Rectal smooth muscle tissue (tissue), 1 donor: ENCODE measurements around the gene GRB10.
A peak's percentile ranks its signal among the peaks of the same experiment; 100 is the strongest.
"Not testable (repeated sequence)": the region's sequence is repeated elsewhere in the genome, so short reads cannot be mapped to it uniquely, and the experiment has no call there.

Experiments
- H3K27ac ChIP-seq: one replicate; pipeline ENCODE4 v1.7.0; 2013; ENCODE audit warnings: low read depth, low read length, inconsistent platforms
- H3K27me3 ChIP-seq: one replicate; pipeline ENCODE4 v1.7.0; 2013; ENCODE audit warnings: low read length; ENCODE audit not compliant: control insufficient read depth, insufficient read depth
- H3K36me3 ChIP-seq: one replicate; pipeline ENCODE4 v1.7.0; 2013; ENCODE audit warnings: low read length; ENCODE audit not compliant: control insufficient read depth, insufficient read depth
- H3K4me1 ChIP-seq: one replicate; pipeline ENCODE4 v1.7.0; 2013; ENCODE audit warnings: low read length; ENCODE audit not compliant: control insufficient read depth, insufficient read depth
- H3K4me3 ChIP-seq: one replicate; pipeline ENCODE4 v1.7.0; 2013; ENCODE audit warnings: low read length
- H3K9ac ChIP-seq: one replicate; pipeline ENCODE4 v1.7.0; 2013; ENCODE audit warnings: low read length

Gene GRB10

DNA sequence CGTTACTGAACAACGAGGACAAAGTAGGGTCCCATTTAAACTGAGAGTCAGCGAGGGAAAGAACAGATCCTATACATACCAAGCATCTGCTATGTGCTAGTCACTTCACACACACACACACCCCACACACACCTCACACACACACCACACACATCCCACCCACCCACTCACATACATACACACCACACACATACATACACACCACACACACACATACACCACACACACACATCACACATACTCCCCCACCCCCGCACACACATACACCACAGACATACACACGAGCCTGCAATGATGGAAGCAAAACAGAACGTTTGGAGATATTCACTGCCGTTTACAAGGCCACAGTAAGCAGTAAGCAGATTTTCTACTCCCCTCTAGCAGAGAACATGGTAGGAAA, 607 bp upstream of the GRB10 start:
- Histone ChIP-seq H3K4me1 (peaks cover 3% of the 10 kb centered on the region), H3K27ac (no peak overlapping the region), H3K27me3 (no peaks in the 10 kb centered on the region), H3K9ac (no peak overlapping the region), H3K4me3 (peak overlapping the region; percentile 47), H3K36me3 (no peaks in the 10 kb centered on the region)

DNA sequence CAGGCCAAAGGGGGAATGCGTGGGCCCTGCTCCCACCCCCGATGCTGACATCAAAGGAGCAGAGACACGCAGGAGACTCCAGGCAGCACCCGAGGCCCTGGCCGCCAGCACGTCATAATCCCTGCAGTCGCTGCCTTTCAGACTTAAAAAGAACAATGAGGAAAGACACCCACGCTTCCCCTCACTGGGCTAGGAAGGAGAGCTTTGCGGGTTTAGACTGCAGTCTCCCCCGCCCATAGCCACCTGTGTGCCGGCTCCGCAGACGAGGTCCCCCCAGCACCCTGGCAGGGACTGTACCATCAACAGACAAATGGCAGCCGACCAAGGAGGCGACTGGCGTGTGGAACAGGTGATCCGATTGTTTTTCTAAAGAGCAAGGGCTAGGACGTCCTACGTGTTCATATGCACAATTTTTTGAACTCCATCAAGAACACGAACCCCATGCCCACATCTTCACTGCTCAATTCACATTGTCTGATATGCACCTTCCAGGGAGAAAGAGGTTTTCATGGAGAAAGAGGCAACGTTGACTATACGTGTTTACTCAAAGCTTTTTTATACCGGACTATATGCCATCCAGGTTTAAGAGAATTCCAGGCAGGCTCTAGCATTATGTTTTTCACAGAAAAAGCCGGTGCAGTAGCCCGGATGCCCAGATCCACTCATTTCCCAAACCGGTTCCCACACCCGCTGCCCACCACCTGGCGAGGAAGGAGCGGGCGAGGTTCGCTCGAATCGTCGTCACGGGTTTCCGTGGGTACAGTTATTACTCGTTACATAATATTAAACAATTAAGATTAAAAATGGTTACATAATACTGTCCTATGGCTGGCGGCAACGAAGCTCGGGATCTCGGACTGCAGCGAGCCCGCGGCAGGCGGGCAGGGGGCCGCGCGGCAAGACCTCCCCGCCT, 1.1 kb downstream of the GRB10 start:
- Histone ChIP-seq H3K4me1 (peaks cover 3% of the 10 kb centered on the region), H3K36me3 (no peaks in the 10 kb centered on the region), H3K4me3 (no peak overlapping the region), H3K27ac (no peak overlapping the region), H3K27me3 (no peaks in the 10 kb centered on the region), H3K9ac (no peak overlapping the region)

DNA sequence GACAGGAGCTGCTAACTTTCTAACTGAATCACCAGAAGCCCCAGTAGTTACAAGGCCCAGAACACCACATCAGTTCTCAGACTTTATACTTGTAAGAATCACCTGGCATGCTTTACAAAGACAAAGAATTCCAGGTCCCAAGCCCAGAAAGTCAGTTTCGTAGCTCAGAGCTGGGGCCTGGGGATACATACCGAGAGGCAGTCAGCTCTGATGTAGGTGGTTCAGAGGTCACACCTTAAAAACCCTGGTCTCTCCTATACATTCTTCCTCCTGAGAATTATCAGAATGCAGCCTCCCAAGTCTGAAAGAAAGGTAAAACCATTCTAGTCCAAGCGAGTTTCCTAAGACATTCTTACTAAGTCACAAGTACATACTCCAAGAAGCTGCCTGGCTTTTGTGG, 2.3 kb downstream of the GRB10 start:
- peaks cover 3% of the 10 kb centered on the region for H3K4me1 ChIP-seq
- no peak overlapping the region for H3K4me3 ChIP-seq
- no peak overlapping the region for H3K9ac ChIP-seq
- no peak overlapping the region for H3K27ac ChIP-seq
- H3K27me3 ChIP-seq, result no peaks in the 10 kb centered on the region
- no peaks in the 10 kb centered on the region for H3K36me3 ChIP-seq

DNA sequence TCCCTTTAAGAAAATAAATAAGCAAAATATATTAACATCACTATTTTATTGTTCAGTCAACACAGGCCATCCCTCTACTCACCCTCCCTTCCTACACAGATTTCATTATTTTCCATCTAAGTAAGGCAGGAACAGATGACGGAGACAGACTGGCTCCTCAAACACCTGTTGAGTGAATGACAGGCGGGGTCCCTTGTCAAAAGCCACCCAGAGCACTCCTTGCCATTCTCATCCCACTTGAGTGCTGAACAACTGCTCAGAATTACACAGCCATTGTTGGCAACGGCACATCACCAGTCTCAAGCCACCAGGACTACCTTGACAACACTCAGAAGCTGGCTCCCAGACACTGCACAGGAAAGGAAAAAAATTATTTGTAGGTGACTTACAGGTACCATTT, 3.3 kb downstream of the GRB10 start:
- H3K27ac ChIP-seq, result no peak overlapping the region
- H3K36me3 ChIP-seq, result no peaks in the 10 kb centered on the region
- H3K4me3 ChIP-seq, result no peak overlapping the region
- H3K9ac ChIP-seq, result no peak overlapping the region
- peaks cover 3% of the 10 kb centered on the region for H3K4me1 ChIP-seq
- no peaks in the 10 kb centered on the region for H3K27me3 ChIP-seq

DNA sequence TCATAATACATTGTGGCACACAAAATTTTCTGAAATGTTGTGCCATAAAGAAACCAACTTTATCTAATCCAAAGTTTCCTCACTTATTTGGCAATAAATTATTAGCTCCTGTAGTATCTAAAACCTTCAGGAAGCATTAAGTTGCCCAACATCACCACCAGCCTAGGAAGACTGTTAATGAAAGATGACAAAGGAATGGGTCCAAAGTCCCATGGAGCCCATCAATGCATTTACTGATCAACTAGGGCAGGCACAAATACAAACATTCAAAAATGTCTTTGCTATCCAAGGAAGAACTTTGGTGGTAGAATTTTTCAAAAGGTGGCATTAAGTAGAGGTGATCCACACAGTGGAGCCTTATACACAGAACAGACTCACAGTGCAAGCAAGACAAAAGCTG, 4.5 kb downstream of the GRB10 start:
- no peaks in the 10 kb centered on the region for H3K4me1 ChIP-seq
- no peak overlapping the region for H3K27ac ChIP-seq
- H3K27me3 ChIP-seq, result no peaks in the 10 kb centered on the region
- H3K36me3 ChIP-seq, result no peaks in the 10 kb centered on the region
- H3K4me3 ChIP-seq, result no peak overlapping the region
- no peak overlapping the region for H3K9ac ChIP-seq

DNA sequence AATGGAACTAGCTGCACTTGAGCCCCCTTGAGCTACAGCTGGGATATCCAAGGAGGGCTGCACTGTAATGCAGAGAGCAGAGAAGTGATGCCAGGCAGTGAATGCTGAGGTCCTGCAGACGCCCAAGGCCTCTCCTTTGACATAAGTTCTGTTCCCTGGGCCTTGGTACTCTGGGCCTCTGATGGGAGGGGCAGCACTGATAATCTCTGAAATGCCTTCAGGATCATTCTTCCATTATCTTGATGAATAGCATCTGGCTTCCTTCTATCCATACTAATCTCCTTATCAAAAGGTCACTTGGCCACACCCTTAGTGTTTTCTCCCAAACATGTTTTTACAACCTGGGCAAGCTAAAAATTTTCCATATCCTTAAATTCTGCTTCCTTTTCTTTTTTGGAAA, 6.9 kb downstream of the GRB10 start:
- H3K9ac ChIP-seq, result no peak overlapping the region

DNA sequence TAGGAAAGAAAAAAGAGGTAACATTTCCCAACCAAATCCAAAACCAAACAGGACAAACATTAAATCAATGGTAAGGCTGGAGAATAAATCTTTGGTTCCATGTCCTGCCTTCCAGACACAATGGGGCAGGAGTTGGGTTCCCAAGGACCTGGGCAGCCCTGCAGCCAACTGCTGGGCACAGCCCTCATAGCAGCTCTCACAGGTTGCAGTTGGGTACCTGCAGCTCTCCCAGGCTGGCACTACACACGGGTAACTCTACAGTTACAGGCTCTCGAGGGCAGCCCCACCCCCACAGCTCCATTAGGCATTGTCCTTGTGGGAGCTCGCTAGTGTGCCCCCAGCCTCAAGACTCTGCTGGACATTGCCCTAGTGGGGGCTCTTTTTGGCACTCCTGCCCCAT, 7.5 kb downstream of the GRB10 start:
- H3K27ac ChIP-seq, result no peak overlapping the region
- no peaks in the 10 kb centered on the region for H3K36me3 ChIP-seq
- no peaks in the 10 kb centered on the region for H3K4me1 ChIP-seq
- H3K9ac ChIP-seq, result no peak overlapping the region
- no peaks in the 10 kb centered on the region for H3K27me3 ChIP-seq
- no peak overlapping the region for H3K4me3 ChIP-seq

More for the DNA sequence above, 6.9 kb downstream of the GRB10 start:
- Histone ChIP-seq H3K4me1 (no peaks in the 10 kb centered on the region), H3K4me3 (no peak overlapping the region), H3K36me3 (no peaks in the 10 kb centered on the region), H3K27me3 (no peaks in the 10 kb centered on the region), H3K27ac (no peak overlapping the region)

DNA sequence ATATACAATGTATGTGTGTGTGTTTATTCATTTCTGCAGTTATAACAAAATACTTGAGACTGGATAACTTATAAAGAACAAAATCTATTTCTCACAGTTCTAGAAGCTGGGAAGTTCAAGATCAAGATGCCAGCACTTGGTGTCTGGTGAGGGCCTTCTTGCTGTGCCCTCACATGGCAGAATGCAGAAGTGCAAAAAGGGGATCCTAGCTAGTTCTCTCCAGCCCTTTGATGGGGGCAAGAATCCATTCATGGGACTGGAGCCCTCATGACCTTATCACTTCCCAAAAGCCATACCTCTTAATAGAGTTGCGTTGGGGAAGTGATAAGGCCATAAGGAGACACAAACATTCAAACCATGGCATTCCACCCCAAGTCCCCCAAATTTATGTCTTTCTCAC, 8.4 kb downstream of the GRB10 start:
- Histone ChIP-seq H3K4me3 (no peak overlapping the region), H3K27ac (no peak overlapping the region), H3K27me3 (no peaks in the 10 kb centered on the region), H3K9ac (no peak overlapping the region), H3K4me1 (no peaks in the 10 kb centered on the region), H3K36me3 (no peaks in the 10 kb centered on the region)

DNA sequence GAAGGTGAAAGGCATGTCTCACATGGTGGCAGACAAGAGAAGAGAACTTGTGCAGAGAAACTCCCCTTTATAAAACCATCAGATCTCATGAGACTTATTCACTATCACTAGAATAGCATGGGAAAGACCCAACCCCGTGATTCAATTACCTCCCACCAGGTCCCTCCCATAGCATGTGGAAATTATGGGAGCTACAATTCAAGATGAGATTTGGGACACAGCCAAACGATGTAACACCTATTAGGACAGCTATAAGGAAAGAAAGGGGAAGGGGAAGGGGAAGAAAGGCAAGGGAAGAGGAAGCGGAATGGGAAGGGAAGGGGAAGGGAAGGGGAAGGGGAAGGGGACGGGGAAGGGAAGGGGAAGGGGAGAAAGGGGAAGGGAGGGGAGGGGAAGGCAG, 9.6 kb downstream of the GRB10 start:
- not testable (repeated sequence) for H3K4me3 ChIP-seq, H3K9ac ChIP-seq, H3K27me3 ChIP-seq, H3K4me1 ChIP-seq, H3K36me3 ChIP-seq, H3K27ac ChIP-seq

DNA sequence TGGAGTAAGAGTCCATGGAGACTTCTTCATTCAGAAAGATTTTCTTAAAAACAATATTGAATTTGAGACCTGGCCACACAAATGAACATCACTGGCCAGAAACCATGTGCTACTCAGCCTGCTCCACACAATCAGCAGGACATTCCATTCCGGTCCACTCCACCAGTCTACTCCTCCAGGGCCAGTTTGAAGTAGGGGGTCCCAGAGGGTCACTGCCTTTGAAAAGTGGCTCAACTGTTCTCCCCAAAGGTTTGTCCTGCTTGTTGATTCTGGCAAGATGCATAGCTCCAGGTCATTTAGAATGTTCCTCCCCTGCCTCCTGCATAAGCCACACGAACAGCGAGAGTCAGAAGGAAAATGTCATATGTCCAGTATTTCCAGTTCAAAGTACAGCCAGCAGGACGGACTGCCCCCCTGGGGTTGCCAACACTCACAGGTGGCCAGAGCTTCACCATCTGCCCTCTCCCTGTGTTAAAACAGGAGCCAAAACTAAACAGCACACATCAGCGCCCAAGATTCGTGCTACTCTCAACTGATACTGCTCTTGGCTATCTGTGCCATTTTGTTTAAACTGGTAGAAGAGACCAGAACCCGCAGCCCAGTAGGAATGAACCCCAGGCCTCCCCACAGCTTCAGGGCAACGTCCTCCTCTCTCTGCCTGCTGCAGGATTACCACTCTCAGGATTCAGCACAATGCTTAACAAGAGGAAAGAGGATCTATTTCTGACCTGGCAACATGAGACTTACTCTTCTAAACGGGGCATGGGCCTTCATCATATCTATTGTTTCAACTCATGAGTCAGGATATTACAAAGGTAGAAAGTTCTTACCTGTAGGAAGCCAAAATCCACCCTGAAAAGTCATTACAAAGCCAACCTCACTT, 11.3 kb downstream of the GRB10 start:
- H3K27ac ChIP-seq, result no peak overlapping the region
- peaks cover 3% of the 10 kb centered on the region for H3K4me1 ChIP-seq

DNA sequence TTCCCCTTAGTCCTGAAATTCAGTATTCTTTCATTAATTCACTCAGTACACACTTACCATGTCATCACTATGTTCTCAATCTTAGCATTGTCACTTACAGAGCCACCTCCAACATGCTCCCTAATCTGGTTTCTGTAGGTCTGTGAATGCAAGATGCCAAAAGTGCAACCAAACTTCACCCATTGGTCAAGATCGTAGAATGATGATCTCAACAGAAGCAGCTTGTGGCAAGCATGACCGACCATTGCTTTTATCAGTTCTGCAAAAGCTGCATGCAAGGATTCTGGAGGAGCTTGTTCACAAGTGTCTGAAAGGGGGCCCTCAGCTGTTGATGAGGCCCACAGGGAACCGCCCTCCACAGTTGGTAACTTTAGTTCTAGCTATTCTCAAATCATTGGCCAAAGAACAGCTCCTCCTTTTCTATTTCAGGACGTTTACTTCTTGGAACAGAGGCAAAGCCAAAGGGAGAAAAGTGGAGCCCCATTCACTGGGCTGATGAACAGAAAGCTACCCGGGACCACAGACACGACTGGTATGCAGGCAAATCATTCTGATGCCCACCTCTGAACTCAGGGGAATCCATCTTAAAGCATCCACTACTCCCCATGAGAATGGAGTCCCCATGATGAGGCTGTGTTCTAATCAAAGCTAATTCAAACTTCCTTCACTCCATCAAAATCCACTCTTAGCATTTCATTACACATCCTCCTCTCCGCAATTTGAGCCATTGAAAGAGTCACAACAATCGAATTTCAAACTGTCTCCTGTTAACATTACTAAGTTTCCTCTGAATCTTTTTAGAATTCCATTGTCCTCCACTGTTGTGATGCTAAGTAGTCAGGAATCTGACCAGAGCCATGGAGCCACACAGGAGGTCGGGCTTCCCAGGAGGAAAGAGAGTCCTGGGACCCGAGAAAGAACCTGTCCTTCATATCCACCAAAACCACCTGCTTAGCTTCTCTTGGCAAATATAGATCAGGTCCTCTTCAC, 13.9 kb downstream of the GRB10 start:
- Histone ChIP-seq H3K4me1 (peaks cover 3% of the 10 kb centered on the region), H3K27ac (no peak overlapping the region), H3K27me3 (no peaks in the 10 kb centered on the region), H3K9ac (no peak overlapping the region), H3K4me3 (no peak overlapping the region), H3K36me3 (no peaks in the 10 kb centered on the region)

More for the DNA sequence above, 11.3 kb downstream of the GRB10 start:
- Histone ChIP-seq H3K36me3 (no peaks in the 10 kb centered on the region), H3K27me3 (no peaks in the 10 kb centered on the region), H3K9ac (no peak overlapping the region), H3K4me3 (no peak overlapping the region)

DNA sequence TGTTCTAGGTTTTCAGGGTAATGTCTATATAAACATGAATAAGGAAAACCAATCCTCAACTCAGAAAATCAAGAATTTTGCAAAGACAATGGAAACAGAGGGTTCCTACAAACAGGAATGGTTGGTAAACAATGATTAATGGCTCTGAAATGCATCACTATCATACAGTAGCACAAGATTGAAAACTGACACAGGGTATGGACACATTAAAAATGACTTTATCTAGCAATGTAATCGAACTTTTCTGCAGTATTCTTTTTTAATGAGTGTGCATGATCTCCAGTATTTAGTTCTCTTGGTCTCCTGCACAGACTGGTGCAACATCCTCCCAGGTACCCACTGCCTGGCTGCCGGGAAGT, 15.9 kb downstream of the GRB10 start:
- Histone ChIP-seq H3K9ac (no peak overlapping the region), H3K4me3 (no peak overlapping the region), H3K36me3 (no peaks in the 10 kb centered on the region), H3K27ac (no peak overlapping the region), H3K4me1 (peaks cover 3% of the 10 kb centered on the region), H3K27me3 (no peaks in the 10 kb centered on the region)
